Measurements from ENCODE around the gene LARP7.

Gene LARP7

GRCh38 chr4:112645541-112646329, 8.8 kb downstream of the LARP7 start:
- no peak for TF ChIP-seq CTCF (conservative IDR thresholded peaks at IDR 0.05; ENCODE audit: low read depth, low read length)
- no peak overlapping the region for H3K4me3 ChIP-seq (ENCODE audit: low read depth, low read length)
- no peak for DNase-seq (ENCODE audit: low read depth)

GRCh38 chr4:112646632-112647537, 9.9 kb downstream of the LARP7 start:
- no peak overlapping the region for H3K4me3 ChIP-seq (ENCODE audit: low read depth, low read length)
- TF ChIP-seq CTCF (conservative IDR thresholded peaks at IDR 0.05; ENCODE audit: low read depth, low read length), result no peak

GRCh38 chr4:112647785-112648184, 10.8 kb downstream of the LARP7 start:
- no peak overlapping the region for H3K4me3 ChIP-seq (ENCODE audit: low read depth, low read length)
- no peak for TF ChIP-seq CTCF (conservative IDR thresholded peaks at IDR 0.05; ENCODE audit: low read depth, low read length)
- DNase-seq (ENCODE audit: low read depth), result peak; percentile 12

More at GRCh38 chr4:112646632-112647537, 9.9 kb downstream of the LARP7 start:
- no peak for DNase-seq (ENCODE audit: low read depth)

GRCh38 chr4:112648263-112649054, 11.5 kb downstream of the LARP7 start:
- no peak for DNase-seq (ENCODE audit: low read depth)
- H3K4me3 ChIP-seq (ENCODE audit: low read depth, low read length), result no peak overlapping the region
- TF ChIP-seq CTCF (conservative IDR thresholded peaks at IDR 0.05; ENCODE audit: low read depth, low read length), result no peak

GRCh38 chr4:112649055-112649408, 12.1 kb downstream of the LARP7 start:
- no peak for TF ChIP-seq CTCF (conservative IDR thresholded peaks at IDR 0.05; ENCODE audit: low read depth, low read length)
- DNase-seq (ENCODE audit: low read depth), result no peak
- no peak overlapping the region for H3K4me3 ChIP-seq (ENCODE audit: low read depth, low read length)

GRCh38 chr4:112650332-112650731, 13.4 kb downstream of the LARP7 start:
- no peak overlapping the region for H3K4me3 ChIP-seq (ENCODE audit: low read depth, low read length)
- DNase-seq (ENCODE audit: low read depth), result no peak
- no peak for TF ChIP-seq CTCF (conservative IDR thresholded peaks at IDR 0.05; ENCODE audit: low read depth, low read length)
